HG02610 (cell line): ENCODE data around the gene STPG4.

Source experiments
- ATAC-seq: cut with Tn5 transposase; IDR thresholded peaks from one replicate; pipeline ENCODE4 v1.9.1; 2021; ENCODE audit warnings: mild to moderate bottlenecking, moderate library complexity; ENCODE audit not compliant: unreplicated experiment

Gene STPG4

DNA sequence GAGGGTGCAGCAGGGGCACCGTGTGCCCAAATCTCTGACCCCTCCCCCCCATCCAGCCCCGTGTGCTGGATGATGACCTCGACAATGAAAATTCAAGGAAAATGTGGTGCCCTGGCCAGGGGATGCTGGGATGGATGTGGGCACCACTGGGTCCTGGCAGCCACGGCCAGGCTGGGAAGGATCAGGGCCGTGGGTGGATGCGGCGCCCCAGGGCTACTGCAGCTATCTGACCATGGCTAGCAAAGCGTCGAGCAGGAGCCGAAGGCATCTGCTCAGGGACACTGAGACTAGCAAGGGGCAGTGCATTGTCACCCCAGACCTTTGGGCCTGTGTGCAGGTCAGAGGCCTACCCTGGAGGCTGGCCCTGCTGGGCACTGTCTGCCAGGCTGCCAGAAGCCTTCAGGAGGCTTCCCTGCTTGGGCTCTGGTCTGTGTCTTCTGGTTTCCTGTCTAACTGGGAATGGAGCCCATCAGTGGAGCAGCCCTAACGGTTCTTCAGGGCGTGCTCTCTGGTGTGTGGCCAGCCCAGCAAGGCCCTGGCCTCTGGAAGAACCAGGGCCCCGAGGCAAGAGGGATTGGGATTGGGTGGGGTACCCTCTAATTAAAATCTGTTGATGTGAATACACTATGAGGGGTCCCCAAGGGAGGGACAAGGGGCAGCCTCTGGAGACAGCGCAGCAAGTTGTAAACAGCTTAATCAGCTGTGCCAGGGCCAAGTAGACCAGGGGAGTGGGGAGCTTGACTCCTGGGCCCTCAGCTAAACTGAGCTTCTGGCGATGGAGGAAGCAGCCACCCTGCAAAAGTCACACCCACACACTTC lies 98.0 kb downstream of the STPG4 start:
- peak; percentile 49 for ATAC-seq

DNA sequence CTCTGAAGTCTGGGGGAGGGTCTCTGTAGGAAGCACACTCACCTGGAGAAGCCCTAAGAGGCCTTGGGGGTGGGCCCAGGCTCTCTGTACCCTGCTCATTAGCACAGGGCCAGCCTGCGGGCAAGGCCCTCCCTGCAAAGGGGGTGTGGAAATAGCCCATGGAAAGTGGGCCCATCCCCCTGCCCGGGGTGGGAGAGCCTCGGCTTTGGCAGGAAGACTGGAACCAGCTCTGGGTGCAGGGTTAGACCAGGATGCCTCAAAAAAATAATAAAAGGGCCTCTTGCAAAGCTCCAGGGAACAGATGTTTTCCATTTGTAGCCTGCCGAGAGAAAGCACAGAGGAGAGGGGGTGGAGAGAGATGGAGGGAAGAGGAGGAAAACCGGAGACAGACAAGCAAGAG lies 98.7 kb downstream of the STPG4 start:
- no peak for ATAC-seq

DNA sequence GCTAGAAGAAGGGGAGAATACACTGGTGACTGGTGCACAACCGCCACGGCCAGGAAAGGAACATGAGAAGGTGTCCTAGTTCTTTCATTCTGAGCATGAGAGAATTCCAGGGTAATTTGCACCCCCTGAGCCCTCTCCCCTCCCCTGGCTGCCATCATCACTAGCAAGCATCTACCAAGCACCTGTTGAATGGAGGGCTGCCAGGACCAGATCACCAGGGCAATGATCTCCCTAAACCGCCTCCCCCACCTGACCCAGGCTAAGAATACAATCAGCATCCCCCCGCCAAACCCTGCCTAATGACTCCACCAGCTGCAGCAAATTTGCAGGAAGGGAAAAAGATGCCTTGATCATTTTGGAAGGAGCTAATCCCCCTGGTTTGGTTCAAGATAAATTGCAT lies 100.2 kb downstream of the STPG4 start:
- no peak for ATAC-seq

DNA sequence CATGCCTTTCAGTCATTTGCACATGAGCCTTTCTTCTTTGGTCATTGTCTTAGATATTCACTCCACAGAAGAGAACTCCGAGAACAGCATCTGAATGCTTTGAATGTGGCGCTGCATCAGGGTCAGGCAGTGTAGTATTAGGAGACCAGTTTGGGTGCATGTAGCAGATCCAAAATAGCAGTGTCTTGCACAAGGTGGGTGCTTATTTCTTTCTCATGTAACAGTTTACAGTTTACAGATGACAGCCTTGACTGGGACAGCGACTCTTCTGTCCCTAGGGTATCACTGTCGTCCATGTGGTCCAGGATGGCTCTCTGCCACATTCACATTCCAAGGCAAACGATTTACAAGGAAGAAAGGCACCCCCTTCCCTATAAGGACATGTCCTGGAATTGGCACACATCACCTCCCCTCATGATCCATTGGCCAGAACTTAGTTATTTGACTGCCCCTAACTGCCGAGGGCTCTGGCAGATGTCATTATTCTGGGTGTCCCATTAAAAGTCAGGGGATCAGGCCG lies 101.0 kb downstream of the STPG4 start:
- ATAC-seq = no peak

DNA sequence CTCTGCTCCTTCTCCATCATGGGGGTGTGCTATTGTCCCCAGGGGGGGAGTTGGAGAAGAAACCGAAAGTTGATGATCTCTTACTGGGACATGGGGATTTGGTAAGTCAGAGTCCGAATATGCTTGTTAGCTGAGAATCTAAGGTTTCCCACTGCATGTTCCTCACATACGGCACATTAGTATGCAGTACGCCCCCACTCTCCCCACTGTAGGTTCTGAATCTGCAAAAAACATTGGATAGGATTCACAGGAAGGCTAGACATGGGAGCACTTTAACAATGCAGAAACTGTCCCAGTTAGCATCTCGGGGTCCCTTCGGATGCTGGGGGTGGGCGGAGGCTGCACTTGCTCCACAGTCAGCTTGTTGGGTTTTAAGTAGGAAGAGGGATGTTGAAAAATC lies 102.3 kb downstream of the STPG4 start:
- no peak for ATAC-seq

DNA sequence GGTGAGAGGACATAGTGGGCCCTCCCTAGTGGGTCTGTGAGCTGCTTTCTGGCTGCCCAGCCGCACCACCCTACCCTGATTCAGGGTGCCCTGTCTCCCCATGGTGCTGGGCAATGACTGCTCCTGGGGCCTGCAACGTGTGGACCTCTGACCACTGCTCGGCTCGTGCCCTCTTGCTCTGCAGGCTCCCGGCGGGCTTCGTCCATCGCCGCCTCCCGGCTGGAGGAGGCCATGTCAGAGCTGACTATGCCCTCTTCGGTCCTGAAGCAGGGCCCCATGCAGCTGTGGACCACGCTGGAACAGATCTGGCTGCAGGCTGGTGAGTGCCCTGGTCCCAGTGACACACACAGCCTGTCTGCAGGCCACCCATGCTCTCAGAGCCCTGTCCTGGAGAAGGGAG lies 103.5 kb downstream of the STPG4 start:
- no peak for ATAC-seq

DNA sequence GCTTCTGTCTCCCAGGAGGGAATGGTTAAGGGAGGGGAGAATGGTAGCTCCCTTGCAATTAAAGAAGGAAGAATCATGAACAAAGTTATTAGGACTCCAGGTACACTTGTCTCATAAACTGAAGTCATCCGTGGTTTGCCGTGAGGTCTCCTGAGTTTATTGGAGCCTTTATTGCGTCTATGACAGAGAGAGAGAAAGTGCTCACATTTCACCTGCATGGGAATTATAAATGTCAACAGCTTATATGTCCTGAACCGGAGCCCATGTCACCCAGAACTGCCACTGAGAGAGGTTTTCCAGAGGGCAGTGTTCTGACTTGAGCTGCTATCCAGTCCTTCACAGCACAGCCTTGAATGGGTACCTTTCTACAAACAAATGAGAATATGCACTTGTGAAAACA lies 104.3 kb downstream of the STPG4 start:
- ATAC-seq = no peak

DNA sequence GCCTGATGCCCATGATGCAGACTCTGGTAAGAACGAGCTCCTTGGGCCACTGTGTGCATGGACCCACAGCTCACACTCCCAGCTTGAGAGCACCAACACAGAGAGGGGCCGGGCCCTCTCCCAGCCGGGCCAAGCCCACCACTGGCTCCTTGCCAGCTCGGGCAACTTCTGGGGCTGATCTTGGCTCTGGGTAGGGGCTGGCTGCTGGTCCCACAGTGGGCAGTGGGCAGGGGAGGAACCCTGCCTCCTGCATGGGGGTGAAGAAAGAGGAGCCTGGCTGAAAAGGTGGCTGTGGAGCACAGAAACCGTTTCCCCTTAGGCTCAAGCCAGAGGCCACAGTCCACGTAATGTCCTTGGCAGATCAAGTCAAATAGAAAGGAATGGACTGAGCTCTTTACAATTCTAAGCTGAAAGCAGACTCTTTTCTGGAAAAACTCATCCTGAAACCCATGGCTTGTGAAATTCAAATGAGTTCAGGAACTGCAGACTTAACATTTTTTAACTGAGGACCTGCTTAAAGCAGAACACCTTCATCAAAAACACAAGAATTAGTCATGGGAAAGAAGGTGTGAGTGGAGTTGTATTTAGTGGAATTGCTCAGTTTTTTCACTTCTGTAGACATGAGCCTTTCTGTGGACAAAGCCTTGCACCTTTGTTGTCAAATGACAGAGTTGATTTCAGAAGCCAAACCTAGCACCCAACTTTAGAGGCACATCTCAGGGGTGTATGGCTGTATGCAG lies 104.9 kb downstream of the STPG4 start:
- ATAC-seq = no peak

DNA sequence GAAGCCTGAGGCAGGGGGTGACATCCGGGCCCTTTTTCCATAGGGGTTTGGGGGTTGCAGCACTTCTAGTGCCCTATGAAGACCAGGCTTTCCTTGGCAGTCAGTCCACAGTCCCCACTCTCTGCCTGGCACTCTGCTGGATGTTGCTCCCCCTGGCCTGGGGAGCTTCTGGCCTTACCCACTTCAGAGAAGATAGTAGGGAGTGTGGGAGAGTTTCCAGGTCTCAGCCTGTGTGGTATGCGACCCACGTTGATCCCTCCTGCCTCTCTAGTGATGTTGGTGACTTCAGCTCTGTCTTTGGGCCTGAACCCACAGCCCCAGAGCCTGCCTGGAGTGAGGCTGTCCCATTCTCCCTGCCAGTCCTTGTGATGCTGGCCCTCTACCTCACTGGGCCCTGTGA lies 105.6 kb downstream of the STPG4 start:
- ATAC-seq = no peak

DNA sequence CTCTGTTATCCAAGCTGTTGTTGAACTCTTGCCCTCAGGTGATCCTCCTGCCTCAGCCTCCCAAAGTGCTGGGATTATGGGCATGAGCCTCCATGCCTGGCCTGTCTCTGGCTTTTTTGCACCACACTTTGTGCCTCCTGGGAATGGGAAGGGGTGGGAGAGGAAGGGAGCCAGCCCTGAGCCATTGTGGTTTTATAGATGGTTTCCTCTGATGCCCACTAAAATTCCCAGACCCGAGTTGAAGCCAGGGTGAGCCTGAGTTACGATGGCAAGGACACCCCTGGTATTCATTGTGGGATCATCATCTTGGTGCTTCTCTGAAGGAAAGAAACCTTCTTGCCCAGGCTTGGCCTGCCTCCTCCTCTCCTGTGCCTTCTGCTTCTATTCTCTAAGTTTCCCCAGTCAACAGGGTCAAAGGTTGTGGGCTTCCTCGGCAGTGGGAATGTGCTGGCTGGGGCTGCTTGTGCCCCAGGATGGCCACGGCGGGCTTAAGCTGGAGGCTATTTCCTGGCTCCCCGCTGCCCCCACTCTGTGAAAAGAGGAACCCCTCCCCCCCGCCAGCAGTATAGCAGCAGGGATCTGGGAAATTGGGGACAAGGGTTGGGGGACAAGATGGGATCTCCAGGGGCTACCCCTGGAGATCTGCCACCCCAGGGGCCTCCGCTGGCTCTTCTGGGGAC lies 106.2 kb downstream of the STPG4 start:
- ATAC-seq = no peak

DNA sequence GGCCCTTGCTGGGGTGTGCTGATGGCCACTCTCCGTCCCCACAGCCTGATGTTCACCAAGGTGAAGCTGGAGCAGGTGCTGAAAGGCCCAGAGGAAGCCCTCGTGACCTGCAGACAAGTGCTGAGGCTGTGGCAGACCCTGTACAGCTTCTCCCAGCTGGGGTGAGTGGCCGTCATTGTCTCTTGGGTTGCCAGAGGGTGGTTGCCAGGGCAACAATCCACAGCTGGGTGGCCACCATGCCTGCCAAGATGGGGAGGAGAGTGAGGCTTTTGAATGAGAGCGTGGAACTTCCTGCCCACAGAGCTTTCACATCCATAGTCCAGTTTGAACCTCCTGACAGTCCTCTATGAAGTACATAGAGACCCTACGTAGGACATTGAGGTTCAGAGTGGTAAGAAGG lies 108.8 kb downstream of the STPG4 start:
- no peak for ATAC-seq

DNA sequence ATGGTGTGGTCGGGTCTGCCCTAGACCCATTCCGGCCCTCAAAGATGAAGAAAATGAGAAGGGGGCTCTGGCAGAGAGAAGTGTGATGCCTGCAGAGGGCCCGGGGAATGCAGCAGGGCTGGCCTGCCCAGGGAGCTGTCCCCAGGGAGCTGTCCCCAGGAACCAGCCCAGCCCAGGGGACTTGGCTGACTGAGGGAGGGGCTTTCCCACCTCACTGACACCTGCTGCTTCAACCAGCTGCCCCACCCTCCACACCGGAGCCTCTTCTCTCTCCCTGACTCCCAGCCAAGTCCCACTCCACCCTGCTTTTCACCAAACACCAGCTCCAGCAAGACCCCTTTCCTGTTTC lies 111.2 kb downstream of the STPG4 start:
- no peak for ATAC-seq

DNA sequence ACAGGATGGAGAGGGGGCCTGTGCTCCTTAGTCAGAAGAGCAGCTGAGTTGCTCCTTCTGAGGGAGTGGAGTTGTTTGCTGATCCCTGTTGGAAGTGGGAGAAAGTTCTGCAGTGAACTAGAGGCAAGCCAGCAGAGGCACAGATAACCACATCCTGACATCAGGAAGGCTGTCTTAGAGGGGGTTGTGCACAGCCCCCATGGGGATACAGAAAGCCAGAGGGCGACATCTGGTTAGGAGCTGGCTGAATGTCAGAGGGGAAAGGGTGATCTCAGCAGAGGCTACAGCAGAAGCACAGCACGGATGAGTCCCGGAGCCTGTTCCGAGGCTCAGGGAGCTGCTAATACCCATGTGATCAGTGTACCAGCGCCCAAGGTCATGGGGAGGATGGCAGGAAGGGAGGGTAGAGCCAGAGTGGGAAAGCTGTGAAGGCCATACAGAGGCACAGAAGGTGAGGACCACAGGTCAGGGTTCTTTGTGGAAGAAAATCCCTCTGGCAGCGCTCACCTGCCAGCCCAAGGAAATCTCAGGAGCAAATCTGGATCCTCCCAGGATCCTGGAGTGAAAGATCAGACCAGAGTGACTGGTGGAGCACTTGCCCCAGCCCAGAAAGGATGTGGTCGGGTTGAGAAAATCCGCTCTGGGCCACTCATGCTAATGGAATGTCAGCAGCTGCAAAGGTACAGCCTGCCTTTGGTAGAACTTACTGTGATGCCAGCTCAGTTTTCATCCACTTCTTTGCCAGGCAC lies 111.8 kb downstream of the STPG4 start:
- ATAC-seq = no peak

DNA sequence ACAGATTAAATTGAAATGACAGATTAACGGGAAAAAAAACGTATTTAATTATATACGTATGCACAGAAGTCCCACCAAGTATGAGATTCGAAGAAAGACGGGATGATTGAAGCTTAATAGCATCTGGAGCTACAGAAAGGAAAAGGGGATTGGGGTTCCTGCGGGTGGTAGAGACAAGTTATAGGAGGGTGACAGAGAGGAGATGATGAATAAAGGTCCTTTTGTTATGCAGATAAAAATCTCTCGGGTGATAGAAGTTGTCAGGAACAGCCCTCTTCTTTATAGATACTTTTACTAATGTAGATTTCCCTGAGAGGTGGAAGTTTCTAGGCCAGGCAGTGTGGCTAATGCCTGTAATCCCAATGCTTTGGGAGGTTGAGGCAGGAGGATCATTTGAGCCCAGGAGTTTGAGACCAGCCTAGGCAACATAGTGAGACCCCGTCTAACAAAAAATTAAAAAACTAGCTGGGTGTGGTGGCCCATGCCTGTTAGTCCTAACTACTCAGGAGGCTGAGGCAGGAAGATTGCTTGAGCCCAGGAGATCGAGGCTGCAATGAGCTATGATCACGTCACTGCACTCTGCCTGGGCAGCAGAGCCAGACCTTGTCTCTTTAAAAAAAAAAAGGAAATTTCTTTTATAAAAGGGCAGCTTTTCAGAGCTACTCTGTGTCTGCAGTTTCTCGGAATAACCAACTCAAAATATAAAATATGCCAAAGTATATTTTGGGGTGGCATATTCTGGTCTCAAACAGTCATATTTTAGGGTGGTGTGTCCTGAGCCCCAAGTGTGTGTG lies 113.0 kb downstream of the STPG4 start:
- no peak for ATAC-seq

DNA sequence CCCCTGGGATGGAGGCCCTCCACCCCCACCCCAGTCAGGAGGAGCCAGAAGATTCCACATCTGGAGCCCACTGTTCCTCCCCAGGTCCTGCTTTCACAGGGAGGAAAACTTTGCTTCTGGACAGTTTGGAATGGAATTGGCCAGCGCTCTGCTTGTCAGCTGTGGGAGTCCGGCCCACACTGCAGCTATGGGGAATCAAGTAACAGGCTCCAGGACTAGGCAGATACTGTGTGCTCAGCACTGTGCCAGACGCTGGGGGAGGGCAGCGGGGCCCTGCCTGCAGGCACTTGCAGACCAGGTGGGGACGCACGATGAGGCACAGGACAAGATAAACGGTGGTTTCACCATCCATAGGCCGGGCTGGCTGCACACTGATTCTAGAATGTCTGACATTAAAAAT lies 114.0 kb downstream of the STPG4 start:
- ATAC-seq = no peak

DNA sequence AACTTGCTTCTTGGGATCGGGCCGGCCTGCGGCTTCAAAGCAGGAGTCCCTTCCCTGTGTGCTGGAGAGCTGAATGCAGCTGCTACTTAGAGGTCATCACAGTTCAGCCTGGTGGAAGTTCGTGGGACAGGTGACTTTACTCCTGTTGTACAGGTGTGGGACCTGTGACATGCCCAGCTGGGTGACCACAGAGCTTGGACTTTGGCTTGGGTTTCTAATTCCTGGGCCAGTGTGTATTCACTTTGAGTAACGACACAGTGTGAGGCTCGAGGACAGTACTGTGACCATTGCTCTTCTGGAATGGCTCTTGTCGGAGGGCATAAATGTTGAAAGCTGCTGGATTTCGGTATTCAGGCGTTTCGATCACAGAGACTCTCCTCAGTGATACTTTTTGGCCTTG lies 114.5 kb downstream of the STPG4 start:
- no peak for ATAC-seq

DNA sequence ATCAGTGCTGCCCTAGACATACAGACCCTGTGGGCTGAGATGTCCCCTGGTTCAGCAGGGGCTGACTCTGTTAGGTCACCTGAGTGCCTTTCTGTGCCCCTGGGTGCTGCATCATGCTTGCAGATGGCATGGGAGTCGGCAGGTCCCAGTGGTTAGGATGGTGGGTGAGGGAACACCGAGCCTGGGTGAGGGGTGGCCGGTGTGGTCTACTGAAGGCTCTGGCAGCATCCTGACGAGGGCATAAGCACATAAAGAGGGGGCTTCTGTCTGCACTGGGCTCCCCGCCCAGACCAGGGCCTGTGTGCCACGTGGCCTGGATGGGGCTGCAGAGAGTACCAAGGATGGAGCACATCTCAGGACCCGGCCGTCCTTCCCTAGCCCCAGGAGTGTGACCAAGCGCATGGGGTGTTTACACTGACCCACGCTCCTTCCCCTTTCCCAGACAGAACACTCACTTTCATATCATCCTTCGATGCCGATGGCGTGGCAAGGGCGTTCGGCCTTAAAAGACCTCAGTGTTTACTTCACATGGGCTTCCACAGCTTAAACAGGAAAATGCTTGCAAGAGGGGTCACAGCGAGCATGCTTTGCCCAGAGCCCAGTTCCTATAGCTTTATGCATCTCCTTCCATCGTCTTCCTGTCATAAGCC lies 115.1 kb downstream of the STPG4 start:
- ATAC-seq = no peak

DNA sequence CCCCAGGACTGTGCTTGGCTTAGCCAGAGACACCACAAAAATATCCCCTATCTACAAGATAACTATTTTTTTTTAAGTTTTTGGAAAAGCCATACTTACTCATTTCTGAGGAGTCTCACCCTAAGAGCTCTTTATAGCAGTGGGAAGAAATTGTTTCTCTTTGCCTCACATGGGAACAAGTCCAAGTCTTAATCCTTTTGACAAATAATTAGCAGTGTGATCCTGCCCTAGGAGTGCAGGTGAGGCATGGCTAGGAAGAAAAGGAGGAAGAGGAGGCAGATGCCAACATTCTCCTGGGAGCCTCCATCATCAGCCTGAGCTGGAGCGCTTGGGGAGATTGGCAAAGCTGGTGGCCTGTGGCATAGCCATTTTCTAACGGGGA lies 115.6 kb downstream of the STPG4 start:
- no peak for ATAC-seq

DNA sequence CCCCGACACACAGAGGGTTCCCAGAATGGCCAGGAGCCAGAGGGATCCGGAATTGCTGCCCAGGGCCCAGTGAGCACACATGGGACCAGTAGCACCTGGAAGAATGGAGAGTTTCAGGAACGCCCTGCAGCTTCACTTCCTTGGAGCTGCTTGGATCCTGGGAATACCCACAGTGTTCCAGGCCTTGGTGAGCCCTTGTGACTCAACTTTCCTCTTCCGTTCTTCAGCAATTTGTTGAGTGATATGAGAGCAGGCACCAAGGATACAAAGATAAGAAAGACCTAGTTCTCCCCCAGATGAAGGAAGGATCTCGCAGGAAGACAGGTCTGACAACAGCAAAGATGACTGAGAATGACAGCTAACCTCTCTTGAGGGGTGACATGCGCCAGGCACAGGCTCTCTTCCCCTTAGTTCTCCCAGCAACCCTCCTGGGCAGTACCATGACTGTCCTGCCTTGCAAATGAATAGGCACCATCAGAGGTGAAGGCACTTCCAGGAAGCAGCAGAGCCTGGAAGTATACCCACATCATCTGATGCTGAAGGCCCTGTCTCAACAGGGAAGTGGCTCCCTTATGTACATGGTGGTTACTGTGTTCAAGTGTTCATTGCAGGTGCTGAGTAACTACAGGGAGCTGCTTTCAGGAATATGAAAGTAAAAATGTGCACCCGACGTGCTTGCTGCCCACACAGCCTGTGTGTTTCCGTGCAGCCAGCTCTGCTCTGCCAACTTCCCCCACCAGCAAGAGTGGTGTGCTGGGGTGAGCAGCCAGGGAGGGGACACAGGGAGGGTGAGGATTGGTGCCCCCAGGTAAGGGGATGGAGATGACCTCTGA lies 116.2 kb downstream of the STPG4 start:
- no peak for ATAC-seq
